ENCODE results near the gene DUOX2. TPM values are rescaled to one million over a fixed set of nuclear protein-coding genes. Genes with fewer than 3 reads are reported as not detected.

The DUOX2 gene
- total and polyA plus RNA-seq, 2 of the 8 experiments (the other 6 are each of a cell fraction or from before 2014, with no cell fraction given): 0.08 TPM; not detected in 1

- TF ChIP-seq USF2 (IDR thresholded peaks at IDR 0.05; ENCODE audit: low read length): no peak
- no peak for TF ChIP-seq EGR1 (IDR thresholded peaks at IDR 0.05; ENCODE audit: borderline replicate concordance, low read depth, low read length)
- no peak for TF ChIP-seq POLR2AphosphoS5 (IDR thresholded peaks at IDR 0.05; ENCODE audit: low read depth, low read length)
- no peak for TF ChIP-seq CBX8 (IDR thresholded peaks at IDR 0.05; ENCODE audit: borderline replicate concordance, low read depth, low read length)
- no peak for TF ChIP-seq CREB1 (IDR thresholded peaks at IDR 0.05)
- TF ChIP-seq TEAD4 (IDR thresholded peaks at IDR 0.05; ENCODE audit: low read depth, low read length): no peak
- TF ChIP-seq EP300 (IDR thresholded peaks at IDR 0.05; ENCODE audit: borderline replicate concordance in 1 of 2, low read depth in 2 of 2, low read length in 2 of 2): no peak
- no peak for TF ChIP-seq HDAC6 (IDR thresholded peaks at IDR 0.05; ENCODE audit: low read depth, low read length)
- TF ChIP-seq ASH2L (IDR thresholded peaks at IDR 0.05; ENCODE audit: low read length): no peak
- no peak for TF ChIP-seq SRF (IDR thresholded peaks at IDR 0.05; ENCODE audit: low read depth, low read length)
- no peak for TF ChIP-seq TBP (IDR thresholded peaks at IDR 0.05; ENCODE audit: low read depth, low read length)
- no peak for TF ChIP-seq SP4 (IDR thresholded peaks at IDR 0.05; ENCODE audit: low read length)
- Histone ChIP-seq H3K9me3 (ENCODE audit: insufficient read depth in 2 of 2, low read depth in 1 of 2, low read length in 1 of 2) (no peaks in the 10 kb centered on the region), H3K23ac (ENCODE audit: insufficient read length) (no peak overlapping the region), H4K5ac (ENCODE audit: insufficient read length, low read depth, low read length) (no peak overlapping the region), H3K23me2 (ENCODE audit: low read depth, low read length) (no peaks in the 10 kb centered on the region), H2BK20ac (ENCODE audit: low read length) (no peak overlapping the region), H3K27me3 (replicated peaks in 1 of 4; ENCODE audit: control insufficient read depth in 3 of 4, extremely low read depth in 1 of 4, insufficient read depth in 3 of 4, low read length in 3 of 4) (no peaks in the 10 kb centered on the region; a peak in 1 of 7 replicates), H3K4me3 (ENCODE audit: extremely low read depth in 1 of 4, insufficient read depth in 2 of 4, low read depth in 3 of 4, low read length in 4 of 4) (no peak overlapping the region), H2BK15ac (ENCODE audit: low read length) (no peak overlapping the region), H3K18ac (ENCODE audit: extremely low read depth, low read length) (no peak overlapping the region), H4K8ac (ENCODE audit: extremely low read depth, insufficient read depth, low read length) (no peak overlapping the region), H3K56ac (replicated peaks; ENCODE audit: insufficient read length, low read depth, low read length) (no peak overlapping the region), H3K4me2 (ENCODE audit: insufficient read depth in 1 of 2, low read depth in 2 of 2, low read length in 2 of 2) (no peak overlapping the region), H2BK120ac (replicated peaks; ENCODE audit: low read depth, low read length) (no peak overlapping the region), H2AFZ (ENCODE audit: low read length) (no peak overlapping the region), H3K14ac (ENCODE audit: insufficient read length) (no peak overlapping the region), H3K4me1 (replicated peaks in 1 of 4; ENCODE audit: control insufficient read depth in 3 of 4, insufficient read depth in 4 of 4, low read length in 3 of 4) (no peaks in the 10 kb centered on the region; a peak in 1 of 7 replicates), H3K79me2 (ENCODE audit: control insufficient read depth in 1 of 2, insufficient read depth in 2 of 2, low read length in 2 of 2) (no peaks in the 10 kb centered on the region), H3K9ac (replicated peaks in 1 of 4; ENCODE audit: extremely low read depth in 1 of 4, low read depth in 3 of 4, low read length in 3 of 4) (no peak overlapping the region), H2AK5ac (ENCODE audit: low read depth, low read length) (no peak overlapping the region), H4K20me1 (replicated peaks in 1 of 2; ENCODE audit: control insufficient read depth in 1 of 2, insufficient read depth in 2 of 2, low read length in 2 of 2) (no peaks in the 10 kb centered on the region), H2BK12ac (ENCODE audit: low read depth, low read length) (no peak overlapping the region), H2BK5ac (ENCODE audit: low read depth, low read length) (no peak overlapping the region), H3K79me1 (ENCODE audit: low read depth, low read length) (no peaks in the 10 kb centered on the region; the same call in 1 of the 2 replicates), H4K91ac (replicated peaks; ENCODE audit: insufficient read length, low read length) (no peak overlapping the region), H3K27ac (ENCODE audit: low read depth, low read length) (no peak overlapping the region), H3K36me3 (ENCODE audit: control insufficient read depth in 2 of 4, insufficient read depth in 4 of 4, low read length in 3 of 4) (no peaks in the 10 kb centered on the region), H3K4ac (replicated peaks; ENCODE audit: insufficient read length, low read depth, low read length) (no peak overlapping the region)
- no peak for FAIRE-seq
- WGBS, 2 experiments (ENCODE audit: extremely low coverage in 1 of 2, insufficient coverage in 1 of 2, insufficient read length in 1 of 2, insufficient replicate concordance in 2 of 2, low coverage in 1 of 2, low lambda C conversion rate in 2 of 2, missing lambda C conversion rate in 1 of 2): 88% methylated on average over 7 of the region's 7 CpGs; no CpG with 5 or more reads in 1 of the 2 experiments
- ChIA-PET POLR2A (ENCODE audit: partially characterized antibody) (interaction anchor here (1.4 kb wide), 1 partner anchor 9 kb away, joined by 4 read pairs; no protein-coding TSS in a partner anchor), CTCF (ENCODE audit: partially characterized antibody) (interaction anchor here (0.7 to 3.1 kb wide), 6 partner anchors 9 to 129 kb away, joined by 3 to 12 read pairs (median 4); no protein-coding TSS in a partner anchor)
- no peak for DNase-seq (ENCODE audit: low read depth in 1 of 2, low spot score in 2 of 2)
These were observed 33.6 kb upstream of the DUOX2 start for GRCh38 chr15:45147606-45148005.
